Parathyroid adenoma (tissue), 2 donors: ENCODE data around the gene C1orf53.
"Not testable (repeated sequence)": the region's sequence is repeated elsewhere in the genome, so short reads cannot be mapped to it uniquely, and the experiment has no call there.

Experiments used
- H2AFZ ChIP-seq: fragments of 300-600 bp; sonication (generic); one replicate; pipeline ENCODE4 v1.7.0; 2017; ENCODE audit warnings: antibody characterized with exemption, mild to moderate bottlenecking
- H3K27ac ChIP-seq: fragments of 300-600 bp; sonication (generic); one replicate; pipeline ENCODE4 v1.7.0; 2017
- H3K27me3 ChIP-seq: fragments of 300-600 bp; sonication (generic); one replicate; pipeline ENCODE4 v1.7.0; 2017; ENCODE audit warnings: low read length; ENCODE audit not compliant: control insufficient read depth, insufficient read depth
- H3K36me3 ChIP-seq: fragments of 300-600 bp; sonication (generic); one replicate; pipeline ENCODE4 v1.7.0; 2017; ENCODE audit warnings: low read length; ENCODE audit not compliant: control insufficient read depth, insufficient read depth
- H3K4me1 ChIP-seq: fragments of 300-600 bp; sonication (generic); one replicate; pipeline ENCODE4 v1.7.0; 2017; ENCODE audit warnings: control low read depth
- H3K4me2 ChIP-seq: fragments of 300-600 bp; sonication (generic); one replicate; pipeline ENCODE4 v1.7.0; 2017; ENCODE audit warnings: low read length
- H3K4me3 ChIP-seq: fragments of 300-600 bp; sonication (generic); one replicate; pipeline ENCODE4 v1.7.0; 2017; ENCODE audit warnings: low read depth, low read length
- H3K79me2 ChIP-seq: fragments of 300-600 bp; sonication (generic); one replicate; pipeline ENCODE4 v1.7.0; 2017; ENCODE audit warnings: control low read depth
- H3K9ac ChIP-seq: fragments of 300-600 bp; sonication (generic); one replicate; pipeline ENCODE4 v1.7.0; 2017; ENCODE audit warnings: mild to moderate bottlenecking
- H3K9me3 ChIP-seq: fragments of 300-600 bp; sonication (generic); one replicate; pipeline ENCODE4 v1.7.0; 2017; ENCODE audit warnings: low read length; ENCODE audit not compliant: control insufficient read depth
- TF ChIP-seq, protein P1 (sequence below): fragments of 300-600 bp; sonication (generic); IDR thresholded peaks from one replicate; pipeline ENCODE4 v1.7.0; 2017; ENCODE audit warnings: antibody characterized with exemption, mild to moderate bottlenecking
- donor health status: primary hyperparathyroidism.

The C1orf53 gene

DNA sequence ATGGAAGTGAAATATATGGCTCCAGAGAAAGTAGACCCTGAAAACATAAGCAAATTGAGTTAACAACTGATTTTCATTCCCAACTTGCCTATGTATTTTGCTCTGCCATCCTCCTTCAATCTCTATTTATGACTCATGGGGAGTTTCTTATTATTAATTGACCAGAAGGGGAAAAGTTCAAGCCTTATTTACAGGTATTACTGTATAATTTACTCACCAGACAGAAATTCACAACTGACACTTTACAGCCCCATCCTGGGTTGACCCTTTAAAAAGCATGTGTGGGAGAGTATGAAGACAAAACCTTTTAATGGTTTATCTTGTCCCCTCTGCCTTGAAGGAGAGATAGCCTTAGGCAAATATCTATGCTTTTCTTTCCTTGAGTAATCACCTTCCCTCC is 39.8 kb upstream of the C1orf53 start:
- TF ChIP-seq, protein P1, sequence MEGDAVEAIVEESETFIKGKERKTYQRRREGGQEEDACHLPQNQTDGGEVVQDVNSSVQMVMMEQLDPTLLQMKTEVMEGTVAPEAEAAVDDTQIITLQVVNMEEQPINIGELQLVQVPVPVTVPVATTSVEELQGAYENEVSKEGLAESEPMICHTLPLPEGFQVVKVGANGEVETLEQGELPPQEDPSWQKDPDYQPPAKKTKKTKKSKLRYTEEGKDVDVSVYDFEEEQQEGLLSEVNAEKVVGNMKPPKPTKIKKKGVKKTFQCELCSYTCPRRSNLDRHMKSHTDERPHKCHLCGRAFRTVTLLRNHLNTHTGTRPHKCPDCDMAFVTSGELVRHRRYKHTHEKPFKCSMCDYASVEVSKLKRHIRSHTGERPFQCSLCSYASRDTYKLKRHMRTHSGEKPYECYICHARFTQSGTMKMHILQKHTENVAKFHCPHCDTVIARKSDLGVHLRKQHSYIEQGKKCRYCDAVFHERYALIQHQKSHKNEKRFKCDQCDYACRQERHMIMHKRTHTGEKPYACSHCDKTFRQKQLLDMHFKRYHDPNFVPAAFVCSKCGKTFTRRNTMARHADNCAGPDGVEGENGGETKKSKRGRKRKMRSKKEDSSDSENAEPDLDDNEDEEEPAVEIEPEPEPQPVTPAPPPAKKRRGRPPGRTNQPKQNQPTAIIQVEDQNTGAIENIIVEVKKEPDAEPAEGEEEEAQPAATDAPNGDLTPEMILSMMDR = no peak
- Histone ChIP-seq H3K27me3 (no peaks in the 10 kb centered on the region), H2AFZ (no peak overlapping the region), H3K79me2 (no peaks in the 10 kb centered on the region), H3K4me3 (no peak overlapping the region), H3K4me1 (no peaks in the 10 kb centered on the region), H3K36me3 (no peaks in the 10 kb centered on the region), H3K27ac (no peak overlapping the region), H3K4me2 (no peak overlapping the region), H3K9ac (no peak overlapping the region), H3K9me3 (no peaks in the 10 kb centered on the region)

DNA sequence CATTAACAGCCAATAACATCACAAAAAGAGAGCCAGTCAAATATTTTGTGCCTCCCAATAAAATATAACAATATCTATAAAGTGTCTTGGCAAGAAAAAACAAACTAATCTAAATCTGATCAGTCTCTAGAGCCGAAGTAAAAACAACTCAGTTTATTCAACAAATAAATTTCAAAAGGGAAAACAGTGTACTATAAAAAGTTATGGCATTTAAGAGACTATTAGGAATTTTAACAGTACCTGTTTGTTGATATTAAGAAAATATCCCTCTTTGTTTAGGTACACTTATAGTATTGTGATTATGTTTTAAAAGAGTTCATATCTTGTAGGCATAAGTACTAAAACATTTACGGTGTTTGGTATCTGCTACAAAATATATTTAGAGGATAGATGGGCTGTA is 36.6 kb upstream of the C1orf53 start:
- Histone ChIP-seq H3K27ac (no peak overlapping the region), H2AFZ (no peak overlapping the region), H3K4me3 (no peak overlapping the region), H3K79me2 (no peaks in the 10 kb centered on the region), H3K27me3 (no peaks in the 10 kb centered on the region), H3K9ac (no peak overlapping the region), H3K36me3 (no peaks in the 10 kb centered on the region), H3K4me1 (no peaks in the 10 kb centered on the region), H3K9me3 (no peaks in the 10 kb centered on the region), H3K4me2 (no peak overlapping the region)
- TF ChIP-seq, protein P1 = no peak

DNA sequence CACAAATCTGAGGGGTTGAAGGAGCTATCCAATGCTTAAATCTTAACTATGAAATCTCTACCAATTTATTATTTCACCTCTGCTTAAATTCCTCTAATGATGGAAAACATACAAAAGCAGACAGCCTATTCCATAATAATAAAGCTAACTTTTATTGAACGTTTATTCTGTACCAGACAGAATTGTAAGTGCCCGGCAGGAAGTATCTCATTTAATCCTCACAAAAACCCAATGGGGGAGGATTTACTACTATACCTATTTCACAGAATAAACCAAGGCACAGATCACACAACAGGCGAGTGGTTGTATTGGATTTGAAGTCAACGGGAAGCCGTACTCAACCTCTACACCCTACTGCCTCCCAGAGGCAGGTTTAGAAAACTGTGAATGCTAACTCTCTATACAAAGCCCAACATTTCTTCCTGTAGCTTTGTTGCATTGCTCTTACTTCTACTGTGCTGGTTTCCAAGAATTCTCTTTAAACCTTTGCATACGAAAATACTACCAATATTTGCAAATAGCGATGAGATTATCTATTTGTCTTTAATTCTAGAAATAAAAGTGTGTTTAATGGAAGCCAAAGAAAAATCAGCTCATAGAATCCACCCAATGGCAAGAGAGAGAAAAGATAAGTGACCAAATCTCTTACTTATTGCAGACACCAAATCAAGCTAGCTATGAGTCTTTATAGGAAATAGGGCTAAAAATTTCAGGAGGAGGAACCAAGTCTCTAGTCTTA is 33.5 kb upstream of the C1orf53 start:
- H3K79me2 ChIP-seq = no peaks in the 10 kb centered on the region
- no peak overlapping the region for H3K9ac ChIP-seq
- H3K9me3 ChIP-seq = no peaks in the 10 kb centered on the region
- no peak overlapping the region for H2AFZ ChIP-seq
- H3K4me2 ChIP-seq = no peak overlapping the region
- no peak overlapping the region for H3K4me3 ChIP-seq
- no peaks in the 10 kb centered on the region for H3K27me3 ChIP-seq
- no peak overlapping the region for H3K27ac ChIP-seq
- TF ChIP-seq, protein P1 = peak; percentile 43
- no peaks in the 10 kb centered on the region for H3K36me3 ChIP-seq
- no peaks in the 10 kb centered on the region for H3K4me1 ChIP-seq

DNA sequence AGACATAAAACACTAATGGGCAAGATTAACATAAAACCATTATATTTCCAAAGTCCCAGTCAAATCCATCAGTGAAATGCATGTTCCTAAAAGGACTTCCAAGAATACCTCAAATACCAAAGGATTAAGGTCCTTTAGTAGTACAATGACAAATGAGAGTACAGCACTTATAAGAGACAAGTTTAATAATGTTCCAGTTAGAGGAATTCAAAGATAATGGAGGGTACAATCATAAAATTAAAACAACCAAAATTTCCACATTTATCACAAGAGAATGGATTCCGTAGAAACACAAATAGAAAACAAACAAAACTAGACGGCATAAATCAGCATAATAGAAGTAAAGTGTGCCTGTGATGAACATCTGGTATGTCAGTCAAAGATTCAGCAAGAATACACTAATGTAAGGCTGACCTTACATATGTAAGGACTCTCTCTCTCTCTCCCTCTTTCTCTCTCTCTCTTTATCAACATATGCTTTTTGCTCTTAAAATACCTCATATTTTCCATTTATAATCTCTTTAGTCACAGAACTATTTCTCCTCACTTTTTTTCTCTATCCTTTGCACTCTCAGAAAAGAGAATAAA is 32.8 kb upstream of the C1orf53 start:
- H3K27ac ChIP-seq = no peak overlapping the region
- H3K9ac ChIP-seq = no peak overlapping the region
- no peaks in the 10 kb centered on the region for H3K36me3 ChIP-seq
- H3K4me2 ChIP-seq = no peak overlapping the region
- no peaks in the 10 kb centered on the region for H3K27me3 ChIP-seq
- H2AFZ ChIP-seq = no peak overlapping the region
- no peaks in the 10 kb centered on the region for H3K79me2 ChIP-seq
- no peak overlapping the region for H3K4me3 ChIP-seq
- no peaks in the 10 kb centered on the region for H3K4me1 ChIP-seq
- TF ChIP-seq, protein P1 = no peak
- no peaks in the 10 kb centered on the region for H3K9me3 ChIP-seq

DNA sequence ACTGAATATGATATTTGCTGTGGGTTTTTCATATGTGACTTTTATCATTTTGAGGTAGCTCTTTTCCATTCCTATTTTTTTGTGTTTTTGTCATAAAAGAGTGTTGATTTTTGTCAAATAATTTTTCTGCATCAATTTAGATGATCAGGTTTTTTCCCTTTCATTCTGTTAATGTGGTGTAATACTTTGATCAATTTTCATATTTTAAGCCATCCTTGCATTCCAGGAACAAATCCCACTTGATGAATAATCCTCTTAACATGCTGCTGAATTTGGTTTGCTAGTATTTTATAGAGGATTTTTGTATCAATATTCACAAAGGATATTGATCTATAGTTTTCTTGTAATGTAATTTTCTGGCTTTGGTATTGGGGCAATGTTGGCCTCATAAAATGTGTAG is 25.5 kb upstream of the C1orf53 start:
- no peak overlapping the region for H3K27ac ChIP-seq
- no peaks in the 10 kb centered on the region for H3K4me1 ChIP-seq
- H2AFZ ChIP-seq = no peak overlapping the region
- no peaks in the 10 kb centered on the region for H3K36me3 ChIP-seq
- TF ChIP-seq, protein P1 = no peak
- H3K9me3 ChIP-seq = no peaks in the 10 kb centered on the region
- no peaks in the 10 kb centered on the region for H3K27me3 ChIP-seq
- no peaks in the 10 kb centered on the region for H3K79me2 ChIP-seq
- H3K4me2 ChIP-seq = no peak overlapping the region
- no peak overlapping the region for H3K9ac ChIP-seq
- H3K4me3 ChIP-seq = no peak overlapping the region

DNA sequence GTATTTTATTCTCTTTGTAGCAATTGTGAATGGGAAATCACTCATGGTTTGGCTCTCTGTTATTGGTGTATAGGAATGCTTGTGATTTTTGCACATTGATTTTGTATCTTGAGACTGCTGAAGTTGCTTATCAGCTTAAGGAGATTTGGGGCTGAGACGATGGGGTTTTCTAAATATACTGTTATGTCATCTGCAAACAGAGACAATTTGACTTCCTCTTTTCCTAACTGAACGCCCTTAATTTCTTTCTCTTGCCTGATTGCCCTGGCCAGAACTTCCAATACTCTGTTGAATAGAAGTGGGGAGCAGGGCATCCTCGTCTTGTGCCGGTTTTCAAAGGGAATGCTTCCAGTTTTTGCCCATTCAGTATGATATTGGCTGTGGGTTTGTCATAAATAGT is 22.0 kb upstream of the C1orf53 start:
- H3K9me3 ChIP-seq, H3K4me2 ChIP-seq, H3K4me3 ChIP-seq, H3K4me1 ChIP-seq, H3K36me3 ChIP-seq, H3K79me2 ChIP-seq, H2AFZ ChIP-seq, H3K9ac ChIP-seq, H3K27ac ChIP-seq, H3K27me3 ChIP-seq: not testable (repeated sequence)

DNA sequence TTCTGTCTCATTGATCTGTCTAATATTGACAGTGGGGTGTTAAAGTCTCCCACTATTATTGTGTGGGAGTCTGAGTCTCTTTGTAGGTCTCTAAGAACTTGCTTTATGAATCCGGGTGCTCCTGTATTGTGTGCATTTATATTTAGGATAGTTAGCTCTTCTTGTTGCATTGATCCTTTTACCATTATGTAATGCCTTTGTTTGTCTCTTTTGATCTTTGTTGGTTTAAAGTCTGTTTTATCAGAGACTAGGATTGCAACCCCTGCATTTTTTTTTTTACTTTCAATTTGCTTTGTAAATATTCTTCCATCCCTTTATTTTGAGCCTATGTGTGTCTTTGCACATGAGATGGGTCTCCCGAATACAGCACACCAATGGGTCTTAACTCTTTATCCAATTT is 20.2 kb upstream of the C1orf53 start:
- not testable (repeated sequence) for H3K79me2 ChIP-seq, H3K9me3 ChIP-seq, H2AFZ ChIP-seq, H3K27ac ChIP-seq, H3K9ac ChIP-seq, H3K4me2 ChIP-seq, H3K4me3 ChIP-seq, H3K36me3 ChIP-seq, H3K27me3 ChIP-seq, H3K4me1 ChIP-seq
